ENCODE measurements around the gene NCOA7.

NCOA7 gene

GRCh38 chr6:125926711-125927110 lies 136.0 kb downstream of the NCOA7 start:
- peaks cover 79% of the 10 kb centered on the region for H3K36me3 ChIP-seq (ENCODE audit: control insufficient read depth, low read length)

GRCh38 chr6:125927761-125928160 lies 137.0 kb downstream of the NCOA7 start:
- no peaks in the 10 kb centered on the region for H3K4me1 ChIP-seq (ENCODE audit: control insufficient read depth, low read length)
- H3K79me2 ChIP-seq (ENCODE audit: control insufficient read depth, low read length), result no peaks in the 10 kb centered on the region
- H3K4me2 ChIP-seq (ENCODE audit: low read length), result no peak overlapping the region
- no peaks in the 10 kb centered on the region for H3K9me2 ChIP-seq (replicated peaks; ENCODE audit: control insufficient read depth, low read length)
- H3K4me3 ChIP-seq (ENCODE audit: low read length), result no peak overlapping the region
- no peaks in the 10 kb centered on the region for H4K20me1 ChIP-seq (ENCODE audit: control insufficient read depth, insufficient read depth, low read depth, low read length)
- H3K27me3 ChIP-seq (ENCODE audit: control insufficient read depth, low read length), result no peaks in the 10 kb centered on the region
- H3K27ac ChIP-seq (ENCODE audit: low read depth, low read length), result no peak overlapping the region
- peaks cover 6% of the 10 kb centered on the region; the same call in 1 of the 2 replicates for H3F3A ChIP-seq (ENCODE audit: control insufficient read depth, insufficient read depth)
- peaks cover 69% of the 10 kb centered on the region for H3K36me3 ChIP-seq (ENCODE audit: control insufficient read depth, low read length)
- H3K9me3 ChIP-seq (ENCODE audit: control insufficient read depth, insufficient read depth, low read length), result no peaks in the 10 kb centered on the region
- no peak for TF ChIP-seq CTCF (IDR thresholded peaks at IDR 0.05; ENCODE audit: low read depth, low read length, poor library complexity, severe bottlenecking)
- no peak for TF ChIP-seq EZH2phosphoT487 (IDR thresholded peaks at IDR 0.05; ENCODE audit: borderline replicate concordance, low read length)

More at GRCh38 chr6:125926711-125927110, 136.0 kb downstream of the NCOA7 start:
- Histone ChIP-seq H3F3A (ENCODE audit: control insufficient read depth, insufficient read depth) (peaks cover 6% of the 10 kb centered on the region; the same call in 1 of the 2 replicates), H3K4me1 (ENCODE audit: control insufficient read depth, low read length) (no peaks in the 10 kb centered on the region), H3K27ac (ENCODE audit: low read depth, low read length) (no peak overlapping the region), H3K4me2 (ENCODE audit: low read length) (no peak overlapping the region), H4K20me1 (ENCODE audit: control insufficient read depth, insufficient read depth, low read depth, low read length) (no peaks in the 10 kb centered on the region), H3K79me2 (ENCODE audit: control insufficient read depth, low read length) (no peaks in the 10 kb centered on the region), H3K4me3 (ENCODE audit: low read length) (no peak overlapping the region), H3K9me3 (ENCODE audit: control insufficient read depth, insufficient read depth, low read length) (no peaks in the 10 kb centered on the region), H3K9me2 (replicated peaks; ENCODE audit: control insufficient read depth, low read length) (no peaks in the 10 kb centered on the region), H3K27me3 (ENCODE audit: control insufficient read depth, low read length) (no peaks in the 10 kb centered on the region)
- TF ChIP-seq EZH2phosphoT487 (IDR thresholded peaks at IDR 0.05; ENCODE audit: borderline replicate concordance, low read length), result no peak
- no peak for TF ChIP-seq CTCF (IDR thresholded peaks at IDR 0.05; ENCODE audit: low read depth, low read length, poor library complexity, severe bottlenecking)

- TF ChIP-seq CTCF (IDR thresholded peaks at IDR 0.05; ENCODE audit: low read depth, low read length, poor library complexity, severe bottlenecking), result no peak
- no peak for TF ChIP-seq EZH2phosphoT487 (IDR thresholded peaks at IDR 0.05; ENCODE audit: borderline replicate concordance, low read length)
- Histone ChIP-seq H3K36me3 (ENCODE audit: control insufficient read depth, low read length) (peaks cover 43% of the 10 kb centered on the region), H3K4me1 (ENCODE audit: control insufficient read depth, low read length) (no peaks in the 10 kb centered on the region), H4K20me1 (ENCODE audit: control insufficient read depth, insufficient read depth, low read depth, low read length) (no peaks in the 10 kb centered on the region), H3K9me2 (replicated peaks; ENCODE audit: control insufficient read depth, low read length) (no peaks in the 10 kb centered on the region), H3F3A (ENCODE audit: control insufficient read depth, insufficient read depth) (peaks cover 14% of the 10 kb centered on the region), H3K27ac (ENCODE audit: low read depth, low read length) (no peak overlapping the region), H3K27me3 (ENCODE audit: control insufficient read depth, low read length) (no peaks in the 10 kb centered on the region), H3K9me3 (ENCODE audit: control insufficient read depth, insufficient read depth, low read length) (no peaks in the 10 kb centered on the region), H3K4me3 (ENCODE audit: low read length) (no peak overlapping the region), H3K79me2 (ENCODE audit: control insufficient read depth, low read length) (no peaks in the 10 kb centered on the region), H3K4me2 (ENCODE audit: low read length) (no peak overlapping the region)
Observed at GRCh38 chr6:125930765-125931418, 140.1 kb downstream of the NCOA7 start.
